Measurements from ENCODE around the gene POU2F2. TPM values are rescaled to one million over a fixed set of nuclear protein-coding genes. Genes with fewer than 3 reads are reported as not detected.

The POU2F2 gene
- total RNA-seq, 2 donors from 2014 or later, result 2.1 to 3.1 TPM

DNA sequence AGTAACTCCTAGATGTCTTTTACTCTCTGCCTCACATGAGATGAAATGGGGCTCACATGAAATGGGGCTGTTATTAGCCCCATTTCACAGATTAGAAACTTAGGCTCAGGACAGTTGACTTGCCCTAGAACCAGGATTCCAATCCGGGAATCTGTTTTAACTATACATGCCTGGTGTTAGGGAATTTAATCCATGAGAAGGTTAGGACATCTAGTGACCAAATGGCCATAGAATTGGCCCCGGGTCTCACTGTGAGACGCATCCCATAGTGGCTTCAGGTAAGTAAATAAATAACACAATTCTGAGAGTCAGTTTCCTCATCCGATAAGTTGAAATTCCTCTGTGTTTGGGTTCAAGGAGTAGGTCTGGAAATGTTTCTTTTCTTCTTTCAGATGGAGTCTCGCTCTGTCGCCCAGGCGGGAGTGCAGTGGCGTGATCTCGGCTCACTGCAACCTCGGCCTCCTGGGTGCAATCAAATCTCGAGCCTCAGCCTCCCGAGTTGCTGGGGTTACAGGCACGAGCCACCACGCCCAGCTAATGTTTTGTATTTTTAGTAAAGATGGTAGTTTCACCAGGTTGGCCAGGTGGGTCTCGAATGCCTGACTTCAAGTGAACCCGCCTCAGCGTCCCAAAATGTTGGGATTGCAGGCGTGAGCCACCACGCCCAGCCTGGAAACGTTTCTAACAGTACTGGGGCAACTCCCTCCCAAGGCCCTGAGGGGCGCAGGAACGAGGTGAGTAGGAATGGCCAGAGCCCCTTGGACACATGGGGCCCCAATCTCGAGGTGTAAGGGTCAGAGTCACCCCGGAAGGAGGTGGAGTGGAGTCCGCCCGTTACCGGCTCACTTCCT lies 57.5 kb downstream of the POU2F2 start:
- intact Hi-C loops (cut with DNase I), result no loop called here
- DNase-seq (ENCODE audit: low spot score), result no peak

GRCh38 chr19:42071247-42071646 lies 61.0 kb downstream of the POU2F2 start:
- intact Hi-C loops (cut with DNase I), result no loop called here
- DNase-seq (ENCODE audit: low spot score), result no peak

GRCh38 chr19:42069619-42070351 lies 62.5 kb downstream of the POU2F2 start, which contains the start of gene GRIK5:
TSS of gene GRIK5 (minus strand) at chr19:42070206. CDS start at chr19:42065770, 4,436 bp downstream.
- intact Hi-C loops (cut with DNase I), result no loop called here

GRCh38 chr19:42068756-42069571 lies 63.3 kb downstream of the POU2F2 start:
- intact Hi-C loops (cut with DNase I), result no loop called here

More at GRCh38 chr19:42069619-42070351, 62.5 kb downstream of the POU2F2 start, which contains the start of gene GRIK5:
- no peak for DNase-seq (ENCODE audit: low spot score)

DNA sequence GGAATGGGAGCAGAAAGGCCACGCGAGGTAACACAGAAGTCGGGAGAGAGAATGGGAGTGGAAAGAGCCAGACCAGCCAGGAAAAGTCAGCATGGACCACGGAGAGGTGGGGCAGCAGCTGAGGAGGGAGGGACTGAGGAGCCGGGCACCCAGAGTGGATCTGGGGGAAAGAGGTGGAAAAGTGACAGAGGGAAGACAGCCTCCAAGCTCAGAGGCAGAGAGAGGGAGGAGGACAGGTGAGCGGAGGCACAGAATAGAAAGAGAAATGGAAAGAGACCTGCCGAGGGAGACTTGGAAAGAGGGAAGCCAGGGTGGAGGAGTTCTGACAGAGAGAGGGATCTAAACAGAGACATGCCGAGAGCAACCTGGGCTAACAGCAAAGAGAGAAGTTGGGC lies 63.9 kb downstream of the POU2F2 start:
- intact Hi-C loops (cut with DNase I), result no loop called here
- no peak for DNase-seq (ENCODE audit: low spot score)

More at GRCh38 chr19:42068756-42069571, 63.3 kb downstream of the POU2F2 start:
- no peak for DNase-seq (ENCODE audit: low spot score)

GRCh38 chr19:42067315-42067888 lies 64.8 kb downstream of the POU2F2 start:
- DNase-seq (ENCODE audit: low spot score), result no peak
- intact Hi-C loops (cut with DNase I), result no loop called here

DNA sequence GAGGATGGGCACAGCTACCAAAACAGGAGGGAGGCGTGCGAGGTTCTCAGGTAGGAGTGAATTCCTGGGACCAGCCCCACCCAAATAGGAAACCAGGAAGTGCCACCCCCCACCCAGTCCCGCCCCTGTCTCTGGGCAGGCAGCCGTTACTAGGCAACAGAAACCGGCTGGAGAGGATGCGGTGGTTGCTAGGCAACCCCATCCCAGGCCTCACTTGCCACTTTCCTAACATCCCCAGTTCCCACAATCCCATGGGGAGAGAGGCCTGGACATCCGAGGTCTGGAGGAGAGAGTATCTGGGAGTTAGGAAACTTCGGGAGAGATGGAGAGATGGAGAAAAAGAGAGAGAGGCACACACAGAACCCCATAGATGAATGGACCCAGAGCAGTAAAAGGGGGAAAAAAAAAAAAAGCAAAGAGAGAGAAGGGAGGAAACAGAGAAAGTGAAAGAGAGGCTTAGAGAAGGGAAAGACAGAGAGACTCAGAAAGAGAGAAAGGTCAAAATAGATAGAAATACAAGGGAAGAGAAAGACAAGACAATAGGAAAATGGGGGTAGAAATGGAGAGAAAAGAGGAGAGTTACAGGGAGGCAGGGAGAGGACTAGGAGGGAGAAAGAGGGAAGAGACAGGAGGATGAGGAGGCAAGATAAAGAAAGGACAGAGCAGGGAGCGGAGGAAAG lies 66.0 kb downstream of the POU2F2 start:
- no peak for DNase-seq (ENCODE audit: low spot score)
- intact Hi-C loops (cut with DNase I), result no loop called here

DNA sequence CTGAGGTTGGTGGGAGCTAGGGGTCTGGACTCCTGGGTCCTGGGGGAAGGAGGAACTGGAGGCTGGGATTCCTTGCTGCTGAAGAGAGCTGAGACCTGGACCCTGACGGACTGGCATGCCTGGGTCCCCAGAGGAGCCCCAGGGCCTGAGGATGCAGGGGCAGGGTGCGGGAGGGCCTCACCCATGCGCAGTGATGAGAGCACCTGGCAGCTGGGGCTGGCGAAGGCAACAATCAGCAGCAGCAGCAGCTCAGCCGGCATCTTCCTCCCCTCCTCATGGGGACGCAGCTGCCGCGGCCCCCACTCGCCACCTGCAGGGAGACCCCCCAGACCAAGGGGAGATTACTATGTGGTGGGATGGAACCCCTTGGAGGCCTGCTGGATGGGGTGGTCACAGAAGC lies 66.7 kb downstream of the POU2F2 start:
- intact Hi-C loops (cut with DNase I), result no loop called here
- DNase-seq (ENCODE audit: low spot score), result no peak

GRCh38 chr19:42065051-42065450 lies 67.2 kb downstream of the POU2F2 start:
- intact Hi-C loops (cut with DNase I), result no loop called here

GRCh38 chr19:42064432-42064831 lies 67.8 kb downstream of the POU2F2 start:
- DNase-seq (ENCODE audit: low spot score), result no peak
- intact Hi-C loops (cut with DNase I), result no loop called here

More at GRCh38 chr19:42065051-42065450, 67.2 kb downstream of the POU2F2 start:
- no peak for DNase-seq (ENCODE audit: low spot score)

DNA sequence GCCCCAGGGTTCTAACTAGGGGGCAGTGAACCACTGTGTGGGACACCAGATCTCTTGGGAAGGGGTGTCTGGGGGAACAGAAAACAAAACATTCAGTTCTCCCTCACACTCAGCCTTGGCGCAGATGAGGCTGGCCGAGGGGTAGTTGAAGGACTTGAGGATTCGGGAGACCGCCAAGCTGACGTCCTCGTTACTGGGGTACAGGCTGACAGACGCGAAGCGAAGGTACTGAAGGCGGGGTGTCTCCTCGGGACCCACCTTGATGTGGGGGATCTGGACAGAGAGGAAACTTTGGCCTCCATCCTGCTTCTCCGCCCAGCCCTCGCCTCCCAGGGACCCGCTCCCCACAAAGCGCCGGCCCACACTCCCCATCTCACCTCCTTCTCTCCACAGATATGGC lies 69.9 kb downstream of the POU2F2 start:
- no peak for DNase-seq (ENCODE audit: low spot score)
- intact Hi-C loops (cut with DNase I), result no loop called here

GRCh38 chr19:42060117-42060516 lies 72.1 kb downstream of the POU2F2 start:
- intact Hi-C loops (cut with DNase I), result no loop called here

GRCh38 chr19:42059196-42059595 lies 73.0 kb downstream of the POU2F2 start:
- no peak for DNase-seq (ENCODE audit: low spot score)
- intact Hi-C loops (cut with DNase I), result no loop called here

More at GRCh38 chr19:42060117-42060516, 72.1 kb downstream of the POU2F2 start:
- no peak for DNase-seq (ENCODE audit: low spot score)

DNA sequence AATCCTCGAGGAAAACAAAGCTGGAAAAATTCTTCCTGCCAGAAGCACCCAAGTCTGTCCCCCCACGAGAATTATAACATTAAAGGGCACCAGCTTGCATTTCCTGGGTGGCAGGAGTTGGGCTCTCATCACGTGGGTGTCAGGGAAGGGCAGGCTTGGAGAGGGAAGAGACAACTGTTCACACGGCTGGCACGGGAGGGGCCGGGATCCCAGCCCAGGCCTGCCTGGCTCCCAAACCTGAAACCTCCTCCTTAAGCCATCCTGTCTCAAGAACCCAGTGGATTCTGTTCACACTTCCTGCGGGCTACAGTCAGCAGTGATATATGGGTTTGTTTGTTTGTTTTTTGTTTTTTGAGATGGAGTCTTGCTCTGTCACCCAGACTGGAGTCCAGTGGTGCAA lies 74.4 kb downstream of the POU2F2 start:
- no peak for DNase-seq (ENCODE audit: low spot score)
- intact Hi-C loops (cut with DNase I), result no loop called here

DNA sequence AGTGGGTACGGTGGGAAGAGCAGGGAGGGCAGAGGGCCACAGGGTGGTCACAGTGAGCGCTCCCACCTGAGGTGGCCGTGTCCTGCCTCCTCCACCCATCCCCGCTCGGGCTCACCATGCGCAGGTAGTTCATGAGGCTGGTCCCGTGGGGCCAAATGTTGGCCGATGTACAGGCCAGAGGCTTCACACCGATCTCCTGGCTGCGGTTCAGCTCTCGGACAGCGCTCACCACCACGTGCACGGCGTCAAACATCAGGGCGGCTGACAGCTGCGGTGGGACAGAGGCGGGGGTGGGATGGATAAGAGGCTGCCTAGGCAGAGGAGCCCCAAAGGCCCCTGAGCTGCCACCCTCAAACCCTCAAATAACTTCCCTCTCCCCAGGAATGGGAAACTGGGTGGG lies 78.0 kb downstream of the POU2F2 start:
- no peak for DNase-seq (ENCODE audit: low spot score)
- intact Hi-C loops (cut with DNase I), result no loop called here

GRCh38 chr19:42053037-42053935 lies 79.0 kb downstream of the POU2F2 start:
- no peak for DNase-seq (ENCODE audit: low spot score)
- intact Hi-C loops (cut with DNase I), result no loop called here

GRCh38 chr19:42052241-42052863 lies 79.9 kb downstream of the POU2F2 start:
- DNase-seq (ENCODE audit: low spot score), result no peak
- intact Hi-C loops (cut with DNase I), result no loop called here

Measured in posterior vena cava (tissue), 2 donors.